K562 (cell line): ENCODE results near the gene LRRC4C. TPM values are rescaled to one million over a fixed set of nuclear protein-coding genes. Genes with fewer than 3 reads are reported as not detected.

Experiments used
- ATAC-seq: fragments of 200-7000 bp; cut with Tn5 transposase; 3 replicates; pipeline ENCODE4 v1.9.1; 2020; ENCODE audit warnings: moderate library complexity
- BruUV-seq: library from RNA; stranded (reverse); fragments of 400-500 nt; replicated peaks from 2 replicates; lab custom pipeline; 2021; lab: Mats Ljungman, UMichigan
- CTCF ChIA-PET: fragments of 300-600 bp; formaldehyde crosslinking; extraction: SDS; loops from one replicate; lab custom pipeline; 2021; ENCODE audit warnings: low intra/inter-chr PET ratio; lab: Yijun Ruan, JAX
- POLR2A ChIA-PET: fragments of 300-600, 350-650 bp; sonication (Branson Sonifier 250); formaldehyde crosslinking; extraction: SDS; loops from one replicate; lab custom pipeline; 2021; ENCODE audit warnings: antibody characterized with exemption, inconsistent platforms; lab: Yijun Ruan, JAX
- DNase-seq, 4 experiments: peaks; one replicate each; pipeline versions ENCODE4 v3.0.0 to v3.0.0-alpha.2; 2011 to 2018; ENCODE audit warnings: low spot score in 3 of 4, mixed read lengths in 3 of 4; ENCODE audit errors: extremely low read depth in 1 of 4
- FAIRE-seq: peaks from 2 replicates; lab custom pipeline; 2011; peaks lifted over from hg19 to GRCh38; lab: Jason Lieb, UNC
- H2AFZ ChIP-seq: 2 replicates; pipeline ENCODE4 v1.6.0; 2011; ENCODE audit warnings: low read depth, low read length, control low read depth, inconsistent platforms
- H3K27ac ChIP-seq: fragments of 200-600 bp; 3 replicates; pipeline ENCODE4 v1.8.0; 2011; ENCODE audit warnings: low read depth, mild to moderate bottlenecking, control low read depth, inconsistent platforms, low read length, moderate library complexity, mixed read lengths; ENCODE audit errors: extremely low read depth
- H3K27me3 ChIP-seq, 2 experiments: fragments of 300-600 bp in 1 of 2; 2 replicates in 1 of 2; 3 replicates in 1 of 2; pipeline versions ENCODE4 v1.6.0 to v1.8.0; 2011; ENCODE audit warnings: inconsistent platforms in 2 of 2, low read length in 2 of 2, mild to moderate bottlenecking in 1 of 2, mixed read lengths in 1 of 2, moderate library complexity in 1 of 2; ENCODE audit not compliant: control insufficient read depth in 2 of 2, insufficient read depth in 2 of 2
- H3K36me3 ChIP-seq: fragments of 300-600 bp; 3 replicates; pipeline ENCODE4 v1.8.0; 2011; ENCODE audit warnings: mild to moderate bottlenecking, low read length, inconsistent platforms; ENCODE audit not compliant: control insufficient read depth, insufficient read depth
- H3K4me1 ChIP-seq, 2 experiments: fragments of 200-600 bp in 1 of 2; replicated peaks in 1 of 2; 2 replicates in 1 of 2; 3 replicates in 1 of 2; pipeline versions ENCODE4 v1.5.1 to v1.8.0; 2011; ENCODE audit warnings: inconsistent platforms in 2 of 2, low read length in 2 of 2, mild to moderate bottlenecking in 1 of 2, mixed read lengths in 1 of 2, moderate library complexity in 1 of 2; ENCODE audit not compliant: control insufficient read depth in 2 of 2, insufficient read depth in 2 of 2
- H3K4me2 ChIP-seq: 2 replicates; pipeline ENCODE4 v1.6.1; 2011; ENCODE audit warnings: low read length, control low read depth, inconsistent platforms, mixed read lengths; ENCODE audit not compliant: insufficient read depth
- H3K4me3 ChIP-seq: fragments of 200-600 bp; sonication (generic), shearing (Covaris generic); 2 replicates; pipeline ENCODE4 v1.5.1; 2016; ENCODE audit warnings: control low read depth, inconsistent platforms
- H3K79me2 ChIP-seq: fragments of 200-600 bp; 3 replicates; pipeline ENCODE4 v1.8.0; 2011; ENCODE audit warnings: low read length, inconsistent platforms; ENCODE audit not compliant: control insufficient read depth, insufficient read depth
- H3K9ac ChIP-seq, 2 experiments: 2 replicates each; pipeline versions ENCODE4 v1.6.0 to v1.6.1; 2011; ENCODE audit warnings: low read depth in 2 of 2, low read length in 2 of 2, control low read depth in 1 of 2, inconsistent platforms in 1 of 2, mild to moderate bottlenecking in 1 of 2, mixed read lengths in 1 of 2; ENCODE audit not compliant: insufficient read depth in 1 of 2
- H3K9me1 ChIP-seq: one replicate; pipeline ENCODE4 v1.6.0; 2011; ENCODE audit warnings: inconsistent platforms, mild to moderate bottlenecking, low read length, moderate library complexity; ENCODE audit not compliant: control insufficient read depth, insufficient read depth
- H3K9me3 ChIP-seq: replicated peaks from 2 replicates; pipeline ENCODE4 v1.5.1; 2011; ENCODE audit warnings: low read depth, low read length, inconsistent platforms; ENCODE audit not compliant: control insufficient read depth, insufficient read depth
- H4K20me1 ChIP-seq: replicated peaks from 2 replicates; pipeline ENCODE4 v1.6.1; 2011; ENCODE audit warnings: low read length, inconsistent platforms, mixed read lengths; ENCODE audit not compliant: control insufficient read depth, insufficient read depth
- ASH1L ChIP-seq: fragments of 450-650 bp; IDR thresholded peaks from 2 replicates; pipeline ENCODE4 v1.6.1; 2018; ENCODE audit warnings: borderline replicate concordance, mild to moderate bottlenecking, low read depth; ENCODE audit not compliant: partially characterized antibody
- FOXA1 ChIP-seq: fragments of 450-650 bp; IDR thresholded peaks from 2 replicates; pipeline ENCODE4 v1.6.1; 2016; ENCODE audit warnings: mild to moderate bottlenecking, borderline replicate concordance
- GABPA ChIP-seq: fragments of 200-800 bp; sonication (Bioruptor generic); conservative IDR thresholded peaks from 2 replicates; pipeline ENCODE4 v1.6.1; 2016; ENCODE audit warnings: low read depth, missing genetic modification characterization, missing compliant biosample characterization
- NFE2L1 ChIP-seq: fragments of 450-650 bp; IDR thresholded peaks from 2 replicates; pipeline ENCODE4 v1.6.1; 2016; ENCODE audit warnings: missing genetic modification characterization, low read depth, mild to moderate bottlenecking, missing compliant biosample characterization, moderate library complexity, borderline replicate concordance
- SP1 ChIP-seq: sonication (generic); formaldehyde crosslinking; IDR thresholded peaks from 2 replicates; pipeline ENCODE4 v1.8.1; 2022; ENCODE audit warnings: mild to moderate bottlenecking, missing genetic modification reagents
- TCF3 ChIP-seq: sonication (generic); formaldehyde crosslinking; IDR thresholded peaks from 2 replicates; pipeline ENCODE4 v1.4.0; 2020; ENCODE audit warnings: mild to moderate bottlenecking, missing genetic modification reagents
- ZNF696 ChIP-seq: fragments of 250-450 bp; sonication (Bioruptor Pico); conservative IDR thresholded peaks from 2 replicates; pipeline ENCODE4 v1.4.0; 2020; ENCODE audit warnings: mild to moderate bottlenecking, moderate library complexity
- WGBS: fragments of 100-300 bp; shearing (Covaris generic); methylation state at CpG from one replicate; pipeline ENCODE4 v1.1.6; 2016; ENCODE audit warnings: low coverage, mixed read lengths; ENCODE audit not compliant: insufficient coverage; ENCODE audit errors: missing lambda C conversion rate; 5-methylcytosine and 5-hydroxymethylcytosine counted together
- in situ Hi-C: fragments of 300-500 bp; cut with MboI; formaldehyde crosslinking; loops from 4 replicates; pipeline ENCODE4 v1.15.0; 2018; ENCODE audit warnings: inconsistent platforms, mixed read lengths
- intact Hi-C: fragments of 100-400 bp; cut with micrococcal nuclease; formaldehyde crosslinking; loops from 2 replicates; pipeline ENCODE4 v1.14.2; 2022
- polyA plus RNA-seq, 8 experiments: library from polyadenylated mRNA; depleted of rRNA in 4 of 8; stranded (reverse) in 5 of 8; unstranded in 3 of 8; fragments of >200 nt; fragmentation: Nextera tagmentation in 2 of 8; fragmentation: Illumina TruSeq in 1 of 8; extraction: Ambion mirVana in 2 of 8; extraction: Trizol in 1 of 8; gene quantifications; 2 replicates each; pipeline versions ENCODE4 v1.2.1 to v1.2.3, GENCODE V29; 2011 to 2014; ENCODE audit warnings: inconsistent platforms in 1 of 8, missing spikeins in 1 of 8
- total RNA-seq, 7 experiments: library from RNA; depleted of rRNA in 6 of 7; stranded (reverse); fragments of >200 nt in 6 of 7; fragmentation: Illumina TruSeq in 2 of 7; extraction: Trizol in 2 of 7; gene quantifications; 2 replicates each; pipeline versions ENCODE4 v1.2.1 to v1.2.3, GENCODE V29; 2011 to 2021; ENCODE audit warnings: low replicate concordance in 1 of 7
- TF ChIP-seq, protein P1 (sequence below): fragments of 450-650 bp; conservative IDR thresholded peaks from 2 replicates; pipeline ENCODE4 v1.6.1; 2016; ENCODE audit warnings: missing genetic modification characterization, low read depth, mild to moderate bottlenecking, missing compliant biosample characterization, moderate library complexity
- TF ChIP-seq, protein P2 (sequence below): fragments of 450-650 bp; formaldehyde crosslinking; IDR thresholded peaks from 2 replicates; pipeline ENCODE4 v1.4.0; 2020; ENCODE audit warnings: mild to moderate bottlenecking

Gene LRRC4C
- total and polyA plus RNA-seq, 9 of the 15 experiments (the other 6 are each of a cell fraction or from before 2014, with no cell fraction given): not detected

GRCh38 chr11:40302669-40303068 is 1156.8 kb downstream of the LRRC4C start (continued):
- no peak for TF ChIP-seq SP1 (CRISPR knock-in tag)

- H3K4me2 ChIP-seq: no peak overlapping the region
- FAIRE-seq: no peak
Observed at GRCh38 chr11:40295466-40295865, 1164.0 kb downstream of the LRRC4C start.

More at GRCh38 chr11:40295466-40295865, 1164.0 kb downstream of the LRRC4C start:
- intact Hi-C loops (no loop called here), in situ Hi-C loops (no loop called here)
- H3K79me2 ChIP-seq: no peaks in the 10 kb centered on the region
- no peaks in the 10 kb centered on the region for H3K36me3 ChIP-seq
- ChIA-PET CTCF (no interaction called here), POLR2A (no interaction called here)
- TF ChIP-seq ZNF696 (CRISPR knock-in tag) (no peak), GABPA (no peak), TCF3 (CRISPR knock-in tag) (no peak), ASH1L (no peak), FOXA1 (no peak), NFE2L1 (no peak)
- TF ChIP-seq, protein P1, sequence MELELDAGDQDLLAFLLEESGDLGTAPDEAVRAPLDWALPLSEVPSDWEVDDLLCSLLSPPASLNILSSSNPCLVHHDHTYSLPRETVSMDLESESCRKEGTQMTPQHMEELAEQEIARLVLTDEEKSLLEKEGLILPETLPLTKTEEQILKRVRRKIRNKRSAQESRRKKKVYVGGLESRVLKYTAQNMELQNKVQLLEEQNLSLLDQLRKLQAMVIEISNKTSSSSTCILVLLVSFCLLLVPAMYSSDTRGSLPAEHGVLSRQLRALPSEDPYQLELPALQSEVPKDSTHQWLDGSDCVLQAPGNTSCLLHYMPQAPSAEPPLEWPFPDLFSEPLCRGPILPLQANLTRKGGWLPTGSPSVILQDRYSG (tag): no peak
- TF ChIP-seq, protein P2, sequence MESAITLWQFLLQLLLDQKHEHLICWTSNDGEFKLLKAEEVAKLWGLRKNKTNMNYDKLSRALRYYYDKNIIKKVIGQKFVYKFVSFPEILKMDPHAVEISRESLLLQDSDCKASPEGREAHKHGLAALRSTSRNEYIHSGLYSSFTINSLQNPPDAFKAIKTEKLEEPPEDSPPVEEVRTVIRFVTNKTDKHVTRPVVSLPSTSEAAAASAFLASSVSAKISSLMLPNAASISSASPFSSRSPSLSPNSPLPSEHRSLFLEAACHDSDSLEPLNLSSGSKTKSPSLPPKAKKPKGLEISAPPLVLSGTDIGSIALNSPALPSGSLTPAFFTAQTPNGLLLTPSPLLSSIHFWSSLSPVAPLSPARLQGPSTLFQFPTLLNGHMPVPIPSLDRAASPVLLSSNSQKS: no peak
- no peaks in the 10 kb centered on the region for H3K9me1 ChIP-seq
- H3K27me3 ChIP-seq: no peaks in the 10 kb centered on the region
- no peak overlapping the region for H3K27ac ChIP-seq
- BruUV-seq: no TSS peak
- ATAC-seq: no peak
- H3K9ac ChIP-seq: no peak overlapping the region
- no peaks in the 10 kb centered on the region for H3K4me1 ChIP-seq
- H4K20me1 ChIP-seq: no peaks in the 10 kb centered on the region
- 4% methylated on average over 4 of the region's 4 CpGs for WGBS
- DNase-seq: no peak
- no peak overlapping the region for H3K4me3 ChIP-seq
- no peaks in the 10 kb centered on the region for H3K9me3 ChIP-seq
- no peak overlapping the region for H2AFZ ChIP-seq
